ENCODE data around the gene ZNF770.

Gene ZNF770

GRCh38 chr15:34993412-34993811 is 5.3 kb upstream of the ZNF770 start:
- Histone ChIP-seq H3K27ac (replicated peaks) (no peak overlapping the region), H3K27me3 (ENCODE audit: insufficient read depth, poor library complexity, severe bottlenecking) (no peaks in the 10 kb centered on the region), H3K4me3 (replicated peaks; ENCODE audit: insufficient read depth, low read length) (no peak overlapping the region)
- TF ChIP-seq REST (IDR thresholded peaks at IDR 0.05; ENCODE audit: insufficient replicate concordance, low read depth) (no peak), GABPA (IDR thresholded peaks at IDR 0.05; ENCODE audit: low read depth) (no peak), POLR2AphosphoS5 (IDR thresholded peaks at IDR 0.05; ENCODE audit: low read depth) (no peak), SPI1 (IDR thresholded peaks at IDR 0.05; ENCODE audit: borderline replicate concordance, low read depth) (no peak), CTCF (IDR thresholded peaks at IDR 0.05; ENCODE audit: insufficient read depth, low read length) (no peak)
- no peak for DNase-seq (ENCODE audit: low read depth in 1 of 2, low spot score in 1 of 2)

GRCh38 chr15:34987609-34988026 is 469 bp downstream of the ZNF770 start:
- TF ChIP-seq GABPA (IDR thresholded peaks at IDR 0.05; ENCODE audit: low read depth) (no peak), CTCF (IDR thresholded peaks at IDR 0.05; ENCODE audit: insufficient read depth, low read length) (no peak), SPI1 (IDR thresholded peaks at IDR 0.05; ENCODE audit: borderline replicate concordance, low read depth) (no peak), REST (IDR thresholded peaks at IDR 0.05; ENCODE audit: insufficient replicate concordance, low read depth) (no peak), POLR2AphosphoS5 (IDR thresholded peaks at IDR 0.05; ENCODE audit: low read depth) (no peak)
- H3K4me3 ChIP-seq (replicated peaks; ENCODE audit: insufficient read depth, low read length) = peak overlapping the region; percentile 62
- no peak for DNase-seq (ENCODE audit: low read depth in 1 of 2, low spot score in 1 of 2)

GRCh38 chr15:34986771-34987480 is 1.2 kb downstream of the ZNF770 start:
- H3K27me3 ChIP-seq (ENCODE audit: insufficient read depth, poor library complexity, severe bottlenecking) = no peaks in the 10 kb centered on the region
- no peak for TF ChIP-seq GABPA (IDR thresholded peaks at IDR 0.05; ENCODE audit: low read depth)
- no peak for TF ChIP-seq REST (IDR thresholded peaks at IDR 0.05; ENCODE audit: insufficient replicate concordance, low read depth)
- TF ChIP-seq POLR2AphosphoS5 (IDR thresholded peaks at IDR 0.05; ENCODE audit: low read depth) = no peak
- no peak for TF ChIP-seq SPI1 (IDR thresholded peaks at IDR 0.05; ENCODE audit: borderline replicate concordance, low read depth)
- no peak for TF ChIP-seq CTCF (IDR thresholded peaks at IDR 0.05; ENCODE audit: insufficient read depth, low read length)
- peak overlapping the region; percentile 96 for H3K27ac ChIP-seq (replicated peaks)
- DNase-seq (ENCODE audit: low read depth in 1 of 2, low spot score in 1 of 2) = no peak
- peak overlapping the region; percentile 62 for H3K4me3 ChIP-seq (replicated peaks; ENCODE audit: insufficient read depth, low read length)

More at GRCh38 chr15:34987609-34988026, 469 bp downstream of the ZNF770 start:
- Histone ChIP-seq H3K27ac (replicated peaks) (peak overlapping the region; percentile 96), H3K27me3 (ENCODE audit: insufficient read depth, poor library complexity, severe bottlenecking) (no peaks in the 10 kb centered on the region)

All from HL-60 (cell line).